OCI-LY7 (cell line): ENCODE measurements around the gene FDXACB1.

Experiments
- CTCF ChIP-seq: fragments of 200-600 bp; sonication (generic); conservative IDR thresholded peaks from 2 replicates; pipeline ENCODE4 v1.5.1; 2014; ENCODE audit warnings: mild to moderate bottlenecking, antibody characterized with exemption, low read length, moderate library complexity, mixed read lengths
- EZH2phosphoT487 ChIP-seq: fragments of 200-600 bp; sonication (generic); IDR thresholded peaks from 2 replicates; pipeline ENCODE4 v1.6.1; 2018; ENCODE audit warnings: low read depth, borderline replicate concordance, mild to moderate bottlenecking, mixed run types, antibody characterized with exemption, low read length, moderate library complexity, mixed read lengths

GRCh38 chr11:111838054-111838453 lies 40.9 kb downstream of the FDXACB1 start:
- TF ChIP-seq CTCF (no peak), EZH2phosphoT487 (no peak)
